Left lung (tissue), 10 donors: ENCODE results near the gene ACTA2. TPM values are rescaled to one million over a fixed set of nuclear protein-coding genes. Genes with fewer than 3 reads are reported as not detected.

ENCODE experiments used
- ATAC-seq: fragments of 200-7000 bp; cut with Tn5 transposase; one replicate; pipeline ENCODE4 v1.9.1; 2020; ENCODE audit warnings: moderate library complexity
- DNase-seq, 4 donors: peaks; one replicate each; pipeline ENCODE4 v3.0.0-alpha.2; 2013 to 2020
- H3K27ac ChIP-seq, 2 donors: fragments of 200-600 bp; sonication (generic) in 1 of 2; one replicate each; pipeline versions ENCODE4 v1.5.0 to v1.8.0; 2020 to 2021
- H3K27me3 ChIP-seq, 2 donors: fragments of 200-600 bp; sonication (generic) in 1 of 2; one replicate each; pipeline versions ENCODE4 v1.5.0 to v1.8.0; 2020 to 2021
- H3K36me3 ChIP-seq, 2 donors: fragments of 200-600 bp; sonication (generic) in 1 of 2; one replicate each; pipeline versions ENCODE4 v1.5.0 to v1.8.0; 2020 to 2021
- H3K4me1 ChIP-seq, 2 donors: fragments of 200-600 bp; one replicate each; pipeline ENCODE4 v1.8.0; 2021
- H3K4me3 ChIP-seq, 2 donors: fragments of 200-600 bp; sonication (generic) in 1 of 2; one replicate each; pipeline versions ENCODE4 v1.5.0 to v1.8.0; 2020 to 2021; ENCODE audit warnings: mild to moderate bottlenecking in 1 of 2
- H3K9me3 ChIP-seq, 2 donors: fragments of 200-600 bp; sonication (generic) in 1 of 2; one replicate each; pipeline versions ENCODE4 v1.5.0 to v1.8.0; 2020 to 2021
- intact Hi-C, 2 donors: fragments of 100-400 bp; cut with DNase I; formaldehyde crosslinking; loops; one replicate each; pipeline versions ENCODE4 v1.11.2 to v1.14.2; 2022
- polyA plus RNA-seq, 6 donors: library from polyadenylated mRNA; unstranded; fragments of 120-200 nt; gene quantifications; one replicate each; pipeline ENCODE4 v1.2.1, GENCODE V29; 2013; ENCODE audit not compliant: insufficient read length in 6 of 6
- total RNA-seq, 2 donors: library from RNA; stranded (reverse); fragmentation: NEBNext Ultra II Directional; extraction: Animal tissue kit (Norgen Biotek cat#: 25700); gene quantifications; one replicate each; pipeline ENCODE4 v1.2.1, GENCODE V29; 2021
- TF ChIP-seq, protein P1 (sequence below), 2 donors: fragments of 200-600 bp; sonication (generic) in 1 of 2; IDR thresholded peaks; one replicate each; pipeline versions ENCODE4 v1.5.0 to v1.8.0; 2021; ENCODE audit warnings: antibody characterized with exemption in 2 of 2
- donor health status: DM: no; HTN: yes; CAD: no.
- donor health status: DM: no; HTN: no; CAD: no.

The ACTA2 gene
- total and polyA plus RNA-seq, 8 donors = 415 to 612 (median 495) TPM

DNA sequence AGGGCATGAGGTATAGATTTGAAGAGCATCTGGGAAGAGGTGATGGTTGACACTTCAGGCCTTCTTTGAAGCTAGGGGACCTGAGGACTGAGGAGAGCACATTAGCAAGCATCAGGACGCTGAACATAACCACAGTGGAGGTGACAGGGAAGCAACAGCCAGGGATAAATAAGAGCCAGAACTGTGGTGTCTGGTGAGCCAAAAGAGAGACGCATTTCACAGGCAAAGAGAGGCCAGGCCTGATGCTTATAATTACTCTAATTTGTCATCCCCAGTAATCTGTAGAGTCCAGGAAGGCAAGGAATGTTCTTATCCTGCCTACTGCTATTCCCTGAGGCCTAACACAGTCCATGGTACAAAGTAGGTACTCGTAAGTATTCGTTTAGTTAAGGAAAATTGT is 27.7 kb upstream of the ACTA2 start:
- Histone ChIP-seq H3K36me3 (no peaks in the 10 kb centered on the region), H3K4me3 (no peak overlapping the region), H3K27me3 (no peaks in the 10 kb centered on the region), H3K9me3 (no peaks in the 10 kb centered on the region), H3K4me1 (peaks cover 11 to 16% of the 10 kb centered on the region in 2 donors), H3K27ac (peak overlapping the region; percentile 50 to 51)
- intact Hi-C loops = no loop called here
- ATAC-seq (no peak), DNase-seq (no peak)
- TF ChIP-seq, protein P1, sequence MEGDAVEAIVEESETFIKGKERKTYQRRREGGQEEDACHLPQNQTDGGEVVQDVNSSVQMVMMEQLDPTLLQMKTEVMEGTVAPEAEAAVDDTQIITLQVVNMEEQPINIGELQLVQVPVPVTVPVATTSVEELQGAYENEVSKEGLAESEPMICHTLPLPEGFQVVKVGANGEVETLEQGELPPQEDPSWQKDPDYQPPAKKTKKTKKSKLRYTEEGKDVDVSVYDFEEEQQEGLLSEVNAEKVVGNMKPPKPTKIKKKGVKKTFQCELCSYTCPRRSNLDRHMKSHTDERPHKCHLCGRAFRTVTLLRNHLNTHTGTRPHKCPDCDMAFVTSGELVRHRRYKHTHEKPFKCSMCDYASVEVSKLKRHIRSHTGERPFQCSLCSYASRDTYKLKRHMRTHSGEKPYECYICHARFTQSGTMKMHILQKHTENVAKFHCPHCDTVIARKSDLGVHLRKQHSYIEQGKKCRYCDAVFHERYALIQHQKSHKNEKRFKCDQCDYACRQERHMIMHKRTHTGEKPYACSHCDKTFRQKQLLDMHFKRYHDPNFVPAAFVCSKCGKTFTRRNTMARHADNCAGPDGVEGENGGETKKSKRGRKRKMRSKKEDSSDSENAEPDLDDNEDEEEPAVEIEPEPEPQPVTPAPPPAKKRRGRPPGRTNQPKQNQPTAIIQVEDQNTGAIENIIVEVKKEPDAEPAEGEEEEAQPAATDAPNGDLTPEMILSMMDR (IDR thresholded peaks at IDR 0.05) = no peak

DNA sequence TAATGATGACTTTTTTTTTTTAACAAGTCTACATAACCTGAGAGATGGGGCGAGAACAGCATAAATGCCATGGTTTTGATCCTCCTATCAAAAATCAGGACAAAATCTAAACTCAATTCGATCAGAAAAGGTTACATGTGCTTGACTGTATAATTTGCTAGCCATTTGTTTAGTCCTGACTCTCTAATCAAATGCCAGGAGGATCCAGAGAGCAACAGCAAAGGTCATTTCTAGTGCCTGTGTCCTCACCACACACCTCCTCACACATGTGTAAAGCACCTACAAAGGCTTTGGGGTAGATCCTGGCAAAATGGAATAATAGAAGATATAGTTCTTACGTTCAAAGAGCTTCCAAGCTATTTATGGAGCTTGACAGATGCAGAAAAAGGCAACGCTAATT is 27.0 kb upstream of the ACTA2 start:
- Histone ChIP-seq H3K27me3 (no peaks in the 10 kb centered on the region), H3K36me3 (no peaks in the 10 kb centered on the region), H3K9me3 (no peaks in the 10 kb centered on the region), H3K27ac (peak overlapping the region; percentile 50 to 51), H3K4me1 (peaks cover 11 to 17% of the 10 kb centered on the region in 2 donors), H3K4me3 (no peak overlapping the region)
- intact Hi-C loops = no loop called here
- no peak for DNase-seq
- TF ChIP-seq, protein P1 (IDR thresholded peaks at IDR 0.05) = no peak
- ATAC-seq = no peak

DNA sequence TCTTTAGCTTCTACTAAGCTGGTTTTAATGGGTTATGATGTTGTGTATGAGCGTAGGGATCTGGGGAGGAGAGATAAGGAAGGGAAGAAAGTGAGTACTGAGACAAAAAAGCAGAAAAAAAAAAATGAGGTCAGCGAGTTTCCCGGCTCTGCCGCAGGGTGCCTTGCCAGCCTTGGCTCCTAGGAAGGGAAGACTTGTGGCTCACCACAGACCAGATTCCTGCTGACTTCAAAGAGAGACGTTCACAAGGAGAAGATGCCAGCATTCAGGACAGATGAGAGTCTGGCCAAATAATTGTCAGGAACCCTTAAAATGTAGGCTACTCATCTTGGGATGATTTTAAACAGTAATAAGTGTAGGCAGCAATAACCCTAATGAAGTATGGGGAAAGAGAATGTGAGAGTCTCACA is 26.6 kb upstream of the ACTA2 start:
- ATAC-seq (peak; percentile 35), DNase-seq (peak in 2 of 4 donors; percentile 46 to 60)
- no peaks in the 10 kb centered on the region for H3K27me3 ChIP-seq
- no peaks in the 10 kb centered on the region for H3K36me3 ChIP-seq
- no peak overlapping the region for H3K4me3 ChIP-seq
- H3K27ac ChIP-seq = peak overlapping the region in 1 of 2 donors; percentile 51
- H3K4me1 ChIP-seq = peaks cover 16 to 20% of the 10 kb centered on the region in 2 donors
- TF ChIP-seq, protein P1 (IDR thresholded peaks at IDR 0.05) = no peak
- no peaks in the 10 kb centered on the region for H3K9me3 ChIP-seq
- intact Hi-C loops = no loop called here

DNA sequence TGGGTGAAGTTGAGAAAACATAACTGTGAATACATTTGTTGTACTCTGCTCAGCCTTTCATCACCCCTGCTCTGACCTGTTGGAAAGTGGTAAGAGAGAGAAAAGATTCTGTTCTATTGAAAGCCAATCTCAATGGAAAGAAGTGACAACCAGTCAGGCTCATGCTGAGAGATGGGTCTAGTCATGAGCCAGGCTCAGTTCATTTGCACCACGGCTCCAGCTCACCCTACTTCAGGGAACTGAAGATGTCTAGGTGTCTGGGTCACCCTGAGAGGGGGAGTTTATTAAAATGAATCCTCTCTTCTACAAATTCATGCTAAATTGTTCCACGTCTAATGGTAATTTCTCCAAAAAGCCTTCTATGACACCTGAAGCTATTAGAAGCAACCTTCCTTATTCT is 25.9 kb upstream of the ACTA2 start:
- Histone ChIP-seq H3K27me3 (no peaks in the 10 kb centered on the region), H3K4me3 (no peak overlapping the region), H3K9me3 (no peaks in the 10 kb centered on the region), H3K36me3 (no peaks in the 10 kb centered on the region), H3K4me1 (peaks cover 17 to 21% of the 10 kb centered on the region in 2 donors), H3K27ac (peak overlapping the region in 1 of 2 donors; percentile 51)
- no peak for DNase-seq
- no peak for ATAC-seq
- TF ChIP-seq, protein P1 (IDR thresholded peaks at IDR 0.05) = no peak
- intact Hi-C loops = no loop called here

DNA sequence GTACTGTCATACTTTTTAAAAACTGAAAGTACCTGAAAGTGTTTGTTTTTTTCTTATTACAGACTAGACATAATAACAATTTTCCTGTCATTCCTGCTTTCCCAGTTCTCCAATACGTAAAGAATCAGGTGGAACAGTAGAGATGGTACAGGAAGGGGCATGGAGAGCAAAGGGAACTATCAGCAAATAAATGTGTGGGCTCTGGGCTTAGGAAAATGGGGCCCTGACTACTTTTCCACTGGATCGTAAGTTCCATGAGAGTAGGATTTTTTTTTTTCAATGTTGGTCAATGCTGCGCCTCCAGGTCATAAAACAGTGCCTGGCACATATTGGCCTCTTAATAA is 22.8 kb upstream of the ACTA2 start:
- Histone ChIP-seq H3K9me3 (no peaks in the 10 kb centered on the region), H3K27me3 (no peaks in the 10 kb centered on the region), H3K36me3 (no peaks in the 10 kb centered on the region), H3K4me3 (peak overlapping the region; percentile 10 to 42), H3K4me1 (peaks cover 13 to 21% of the 10 kb centered on the region in 2 donors), H3K27ac (peak overlapping the region; percentile 78 to 82)
- intact Hi-C loops = no loop called here
- DNase-seq (no peak), ATAC-seq (peak; percentile 29)
- TF ChIP-seq, protein P1 (IDR thresholded peaks at IDR 0.05) = no peak
